Activated CD8-positive, alpha-beta memory T cell treated with anti-CD3 and anti-CD28 coated beads, Interleukin-2, amount 50 U/mL, for 24 hours (primary cell): ENCODE measurements around the gene TPCN1.
"Not testable (repeated sequence)": the region's sequence is repeated elsewhere in the genome, so short reads cannot be mapped to it uniquely, and the experiment has no call there.

Experiments
- DNase-seq: peaks from one replicate; pipeline ENCODE4 v3.0.0-alpha.2; 2020; ENCODE audit errors: extremely low read depth

Gene TPCN1

DNA sequence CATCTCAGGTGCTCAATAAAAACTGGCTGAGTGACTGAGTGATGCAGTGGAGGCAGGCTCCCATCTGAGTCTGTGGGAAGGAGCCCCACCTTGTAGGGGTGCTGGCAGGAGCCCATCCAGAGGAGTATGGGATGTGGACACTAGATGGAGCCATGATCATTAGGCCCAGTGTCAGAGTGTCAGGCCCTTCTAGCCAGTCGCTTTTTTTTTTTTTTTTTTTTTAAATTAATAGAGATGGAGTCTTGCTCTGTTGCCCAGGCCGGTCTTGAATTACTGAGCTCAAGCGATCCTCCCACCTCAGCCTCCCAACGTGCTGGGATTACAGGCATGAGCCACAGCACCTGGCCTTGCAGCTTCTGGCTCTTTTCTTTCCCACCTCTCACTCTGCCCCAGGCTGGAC is 24.3 kb upstream of the TPCN1 start:
- peak; percentile 24 for DNase-seq

DNA sequence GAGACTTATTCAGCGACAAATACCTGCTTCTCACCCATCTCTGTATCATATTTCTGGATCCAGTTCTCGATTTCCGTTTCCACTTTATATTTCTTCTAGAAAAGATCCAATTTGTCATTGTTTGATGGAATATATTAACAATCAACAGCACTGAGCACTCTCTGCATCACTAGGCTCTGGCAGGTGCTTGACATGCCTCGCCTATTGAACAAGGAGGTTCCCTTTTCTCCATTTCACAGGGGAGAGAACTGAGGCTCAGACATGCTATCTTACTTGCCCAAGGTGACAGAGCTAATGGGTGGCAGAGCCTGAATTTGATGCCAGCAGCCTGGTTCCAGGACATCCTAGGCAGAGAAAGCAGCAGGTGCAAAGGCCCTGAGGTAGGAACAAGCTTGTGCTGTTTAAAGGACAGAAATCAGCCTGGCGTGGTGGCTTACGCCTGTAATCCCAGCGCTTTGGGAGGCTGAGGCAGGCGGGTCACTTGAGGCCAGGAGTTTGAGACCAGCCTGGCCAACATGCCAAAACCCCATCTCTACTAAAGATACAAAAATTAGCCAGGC is 23.7 kb upstream of the TPCN1 start:
- DNase-seq = no peak

DNA sequence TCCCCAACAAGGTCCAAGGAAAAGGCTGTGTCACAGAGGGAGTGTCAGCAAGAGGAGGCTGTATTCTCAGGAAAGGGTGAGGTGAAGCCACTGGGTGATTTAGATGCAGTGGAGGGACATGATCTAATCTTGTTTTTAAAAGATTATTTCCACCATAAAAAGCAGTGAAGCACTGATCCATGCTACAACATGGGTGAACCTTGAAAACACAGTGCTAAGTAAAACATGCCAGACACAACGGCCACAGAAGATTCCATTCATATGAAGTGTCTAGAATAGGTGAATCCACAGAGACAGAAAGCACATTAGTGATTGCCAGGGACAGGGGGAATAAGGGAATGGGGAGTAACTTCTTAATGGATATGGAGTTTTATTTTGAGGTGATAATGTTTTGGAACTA is 23.0 kb upstream of the TPCN1 start:
- DNase-seq = no peak

DNA sequence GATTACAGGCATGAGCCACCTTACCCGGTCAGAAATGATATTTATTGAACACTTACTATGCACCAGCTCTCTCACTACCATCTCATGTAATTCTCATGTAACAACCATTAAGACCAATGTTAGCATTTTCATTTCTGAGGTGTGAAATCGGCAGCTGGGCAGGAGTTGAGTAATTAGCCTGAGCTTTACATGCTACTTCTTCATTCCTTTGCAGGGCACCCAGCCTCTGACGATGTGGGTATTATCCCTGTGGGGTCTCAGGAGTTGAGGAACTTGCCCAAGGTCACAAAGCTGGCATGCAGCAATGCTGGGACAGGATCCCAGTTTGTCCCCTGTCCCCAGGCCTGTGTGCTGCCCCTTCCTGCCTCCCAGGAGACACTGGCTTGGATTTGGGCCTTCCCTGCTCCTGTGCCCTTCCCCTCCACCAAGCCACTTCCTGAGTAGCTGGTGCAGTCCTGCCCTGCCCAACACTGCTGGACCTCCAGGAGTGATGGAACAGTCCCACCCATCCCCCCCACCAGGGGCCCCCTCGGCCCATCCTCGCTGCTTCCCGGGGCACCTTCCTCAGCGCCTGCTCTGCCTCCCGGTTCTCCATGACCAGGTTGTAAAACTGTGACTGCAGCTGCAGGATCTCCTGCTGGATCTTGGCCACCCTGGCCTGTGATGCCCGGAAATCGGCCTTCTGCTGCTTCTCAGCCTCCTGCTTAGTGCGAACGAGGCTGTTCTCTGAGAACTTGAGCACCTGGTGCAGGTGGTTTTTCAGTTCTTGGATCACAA is 21.1 kb upstream of the TPCN1 start:
- DNase-seq = no peak

DNA sequence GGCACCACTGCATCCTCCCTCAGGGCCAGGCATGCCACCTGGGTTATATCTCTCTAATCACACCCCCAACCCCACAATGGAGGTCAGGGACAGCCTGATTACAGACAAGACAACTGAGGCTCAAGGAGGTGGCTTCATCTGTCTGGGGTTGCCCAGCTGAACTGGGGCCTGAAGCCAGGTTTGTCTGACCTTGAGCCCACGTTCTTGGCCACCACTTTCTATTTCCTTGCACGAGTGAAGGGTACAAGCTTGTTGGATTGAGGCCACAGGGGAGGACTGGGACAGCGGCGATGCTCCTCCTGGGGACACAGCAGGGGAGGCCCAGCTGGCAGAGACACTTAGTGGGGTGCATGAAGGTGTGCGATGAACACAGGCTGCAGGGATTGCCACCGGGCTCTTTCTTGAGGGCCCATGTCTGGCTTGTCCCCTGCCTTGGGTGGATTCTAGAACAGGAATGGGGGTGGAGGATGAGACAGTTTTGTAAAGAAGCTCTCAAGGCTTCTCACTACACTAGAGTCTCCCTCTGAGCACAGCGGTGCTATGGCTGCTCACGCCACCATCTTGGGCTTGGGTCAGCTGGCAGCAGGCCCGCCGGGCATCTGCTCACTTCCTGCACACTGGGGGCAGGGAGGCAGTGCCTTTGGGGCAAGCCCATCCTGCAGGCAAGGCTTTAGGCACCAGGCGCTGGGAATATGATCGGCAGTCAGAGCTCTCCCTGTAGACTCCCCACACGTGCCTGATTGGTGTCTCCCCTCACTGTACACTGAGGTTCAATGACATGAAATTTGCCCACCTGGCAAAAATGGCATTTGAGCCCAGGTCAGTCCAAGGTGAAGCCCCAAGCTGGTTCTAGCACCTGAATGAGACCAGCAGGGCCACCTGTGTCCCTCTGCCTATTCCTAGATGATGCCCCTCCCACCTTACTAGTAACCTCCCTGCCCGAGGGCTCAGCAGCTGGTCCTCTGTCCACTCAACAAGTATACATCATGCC is 19.8 kb upstream of the TPCN1 start:
- DNase-seq = no peak

DNA sequence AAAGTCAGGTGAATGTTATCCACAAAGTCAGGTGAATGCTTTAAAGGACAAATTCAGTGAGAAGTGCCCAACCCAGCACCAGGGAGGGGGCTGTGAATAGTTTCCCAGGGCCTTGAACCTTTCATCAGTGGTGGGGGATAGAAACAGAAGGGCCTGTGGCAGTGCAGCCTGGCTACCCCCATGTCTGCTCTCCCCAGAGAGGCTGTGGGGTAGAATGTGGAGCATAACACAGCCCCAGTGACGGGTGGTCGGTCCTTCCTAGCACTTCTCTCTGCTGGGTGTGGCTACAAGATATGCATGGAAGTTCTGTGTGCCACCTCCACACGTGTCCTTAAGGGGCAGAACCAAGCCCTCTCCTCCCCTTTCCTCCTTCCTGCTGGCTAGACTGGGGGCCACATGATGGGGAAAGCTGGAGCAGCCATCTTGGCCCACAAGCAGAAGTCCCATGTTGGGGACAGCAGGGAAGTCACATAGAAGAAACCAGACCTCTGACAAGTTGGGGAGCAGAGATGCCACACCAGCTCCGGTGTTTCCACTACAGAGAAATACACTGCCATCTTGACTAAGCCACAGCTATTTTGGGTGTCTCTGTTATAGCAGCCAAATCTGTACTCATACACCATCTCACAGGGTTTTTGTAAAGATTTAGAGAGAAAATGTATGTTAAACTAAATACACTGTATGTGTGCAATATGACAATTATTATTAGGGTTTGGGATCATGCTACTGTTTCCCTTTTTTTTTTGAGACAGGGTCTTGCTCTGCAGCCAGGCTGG is 18.8 kb upstream of the TPCN1 start:
- no peak for DNase-seq

DNA sequence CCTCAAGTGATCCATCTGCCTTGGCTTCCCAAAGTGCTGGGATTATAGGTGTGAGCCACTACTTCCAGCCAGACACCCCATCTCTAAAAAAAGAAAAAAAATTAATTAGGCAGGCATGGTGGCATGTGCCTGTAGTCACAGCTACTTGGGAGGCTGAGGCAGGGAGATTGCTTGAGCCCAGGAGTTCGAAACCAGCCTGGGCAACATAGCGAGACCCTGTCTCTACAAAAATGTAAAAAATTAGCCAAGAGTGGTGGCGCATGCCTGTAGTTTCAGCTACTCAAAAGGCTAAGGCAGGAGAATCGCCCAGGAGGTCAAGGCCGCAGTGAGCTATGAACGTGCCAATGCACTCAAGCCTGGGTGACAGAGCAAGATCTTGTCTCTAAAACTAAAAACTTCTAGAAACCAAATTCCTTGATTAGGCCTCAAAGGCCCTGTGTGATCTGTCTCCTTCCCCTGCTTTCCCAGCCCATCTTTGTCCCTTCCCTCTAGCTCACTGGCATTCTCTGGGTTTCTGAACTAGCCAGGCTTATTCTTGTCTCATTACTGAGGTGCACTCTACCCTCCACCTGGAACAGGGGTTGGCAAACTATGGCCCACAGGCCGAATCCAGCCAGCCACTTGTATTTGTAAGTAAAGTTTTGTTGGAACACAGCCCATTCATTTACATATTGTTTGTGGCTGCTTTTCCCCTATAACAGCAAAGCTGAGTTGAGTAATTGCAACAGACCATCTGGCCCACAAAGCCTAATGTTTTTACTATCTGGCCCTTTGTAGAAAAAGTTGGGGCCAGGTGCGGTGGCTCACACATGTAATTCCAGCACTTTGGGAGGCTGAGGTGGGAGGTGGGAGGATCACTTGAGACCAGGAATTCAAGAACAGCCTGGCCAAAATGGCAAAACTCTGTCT is 17.2 kb upstream of the TPCN1 start:
- no peak for DNase-seq

DNA sequence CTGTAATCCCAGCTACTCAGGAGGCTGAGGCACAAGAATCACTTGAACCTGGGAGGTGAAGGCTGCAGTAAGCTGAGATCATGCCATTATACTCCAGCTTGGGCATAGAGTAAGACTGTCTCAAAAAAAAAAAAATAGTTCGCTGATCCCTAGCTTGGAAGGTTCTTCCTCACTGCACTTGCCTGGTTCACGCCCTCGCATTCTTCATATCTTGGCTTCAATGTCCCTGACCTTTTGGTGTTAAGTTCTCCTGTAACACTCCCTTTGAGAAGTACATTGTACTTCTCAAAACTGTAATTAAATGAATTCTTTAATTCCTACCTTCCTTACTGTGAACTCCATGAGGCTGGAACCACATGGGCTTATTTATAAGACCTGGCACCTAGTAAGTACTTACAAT is 16.5 kb upstream of the TPCN1 start:
- DNase-seq = no peak

DNA sequence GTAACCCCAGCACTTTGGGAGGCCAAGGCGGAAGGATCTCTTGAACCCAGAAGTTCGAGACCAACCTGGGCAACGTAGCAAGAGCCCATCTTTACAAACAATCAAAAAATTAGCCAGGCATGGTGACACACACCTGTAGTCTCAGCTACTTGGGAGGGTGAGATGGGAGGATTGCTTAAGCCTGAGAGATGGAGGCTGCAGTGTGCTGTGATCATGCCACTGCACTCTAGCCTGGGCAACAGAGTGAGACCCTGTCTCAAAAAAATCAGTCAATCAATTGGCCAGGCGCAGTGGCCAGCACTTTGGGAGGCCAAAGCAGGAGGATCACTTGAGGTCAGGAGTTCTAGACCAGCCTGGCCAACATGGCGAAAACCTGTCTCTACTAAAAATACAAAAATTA is 14.5 kb upstream of the TPCN1 start:
- DNase-seq = not testable (repeated sequence)

DNA sequence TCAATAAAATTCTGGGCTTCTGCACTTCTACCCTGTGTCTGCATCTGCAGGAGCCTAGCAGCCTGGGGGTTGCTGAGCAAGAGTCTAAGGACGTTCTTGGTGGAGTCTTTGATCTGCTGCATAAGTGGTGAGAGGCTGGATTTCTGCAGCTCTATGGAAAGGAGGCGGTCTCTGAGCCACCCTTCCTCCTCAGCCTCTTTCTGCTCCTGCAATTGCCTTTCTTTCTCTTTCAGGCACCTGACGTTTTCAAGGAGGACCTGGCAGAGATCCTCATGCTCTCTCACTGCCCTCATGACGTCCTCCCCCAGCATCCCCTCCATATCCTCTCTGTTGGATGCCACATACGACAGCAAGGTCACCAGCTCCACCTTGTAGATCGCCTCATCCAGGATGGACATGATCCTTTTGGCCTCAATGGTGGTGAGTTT is 13.6 kb upstream of the TPCN1 start:
- DNase-seq = no peak

DNA sequence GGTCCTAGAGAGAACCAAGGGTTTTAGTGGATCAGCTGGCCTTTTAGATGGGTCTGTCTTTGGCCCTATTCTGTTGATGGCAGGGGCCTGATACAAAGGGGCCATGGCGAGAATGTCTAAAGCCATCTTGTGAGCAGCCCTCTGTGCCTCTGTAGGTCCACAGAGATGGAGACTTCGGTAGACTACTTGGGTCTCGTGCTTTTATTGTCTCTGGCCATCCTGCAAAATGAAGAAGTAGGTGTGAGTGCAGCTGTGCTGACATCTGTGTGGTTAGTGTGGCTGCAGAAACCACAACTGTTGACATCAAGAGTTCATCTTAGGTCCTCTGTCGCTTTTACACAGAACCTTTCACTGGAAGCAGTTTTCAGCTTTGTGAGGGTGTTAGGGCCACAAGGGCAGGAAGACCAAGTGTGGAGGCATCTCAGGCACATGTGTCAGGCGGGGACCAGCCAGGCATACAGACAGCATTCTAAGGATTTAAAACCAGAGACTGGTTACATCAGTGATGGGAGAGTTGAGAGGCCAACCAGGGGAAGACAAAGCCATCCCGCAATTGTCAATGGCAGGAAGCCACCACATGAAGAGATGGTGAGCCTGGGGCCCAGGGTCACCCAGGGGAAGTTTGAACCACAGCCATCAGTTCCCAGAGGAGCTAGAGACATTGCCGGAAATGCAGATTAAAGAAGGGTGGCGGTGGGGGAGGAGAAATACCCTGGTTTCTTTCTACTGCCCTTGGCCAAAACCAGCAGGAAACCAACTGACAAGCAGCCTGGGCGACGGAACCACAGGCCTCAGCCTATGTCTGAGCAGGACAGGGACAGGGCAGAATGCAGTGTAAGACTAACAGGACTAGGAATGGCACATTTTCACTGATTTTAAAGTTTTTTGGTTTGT is 13.0 kb upstream of the TPCN1 start:
- peak; percentile 25 for DNase-seq

DNA sequence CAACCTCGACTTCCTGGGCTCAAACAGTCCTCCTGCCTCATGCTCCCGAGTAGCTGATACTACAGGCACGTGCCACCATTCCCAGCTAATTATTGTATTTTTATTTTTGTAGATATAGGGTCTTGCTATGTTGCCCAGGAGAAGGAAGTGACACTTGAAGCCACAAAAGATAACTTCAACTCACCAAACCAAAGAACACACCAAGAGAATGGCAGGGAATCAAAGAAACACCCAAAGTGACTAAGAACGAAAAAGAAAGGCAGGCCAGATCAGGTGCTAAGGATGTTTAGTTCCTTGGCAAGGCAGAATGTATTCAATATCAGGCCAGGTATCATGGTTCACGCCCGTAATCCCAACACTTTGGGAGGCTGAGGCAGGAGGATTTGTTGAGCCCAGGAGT is 10.1 kb upstream of the TPCN1 start:
- DNase-seq = no peak

DNA sequence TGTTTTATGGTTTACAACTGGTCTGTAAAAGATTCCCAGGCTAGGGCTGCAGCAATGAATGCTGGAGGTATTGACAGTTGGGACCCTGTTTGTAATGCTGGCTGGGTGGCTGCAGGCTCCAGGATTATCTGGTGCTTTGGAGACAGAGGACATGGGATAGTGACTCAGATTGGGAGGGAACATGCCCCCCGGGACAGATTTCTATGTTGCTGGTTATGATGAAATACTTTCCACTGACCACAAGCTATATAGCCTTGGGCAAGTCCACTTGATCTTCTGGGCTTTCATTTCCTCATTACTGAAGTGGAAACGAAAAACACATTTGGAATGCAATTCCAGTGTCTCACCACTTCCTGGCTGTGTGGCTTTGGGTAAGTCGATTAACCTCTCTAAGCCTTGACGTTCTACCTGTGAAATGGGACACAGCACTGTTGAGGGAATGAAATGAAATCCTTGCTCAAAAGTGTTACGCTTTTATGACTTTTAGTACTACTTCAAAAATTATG is 6.3 kb upstream of the TPCN1 start:
- no peak for DNase-seq

DNA sequence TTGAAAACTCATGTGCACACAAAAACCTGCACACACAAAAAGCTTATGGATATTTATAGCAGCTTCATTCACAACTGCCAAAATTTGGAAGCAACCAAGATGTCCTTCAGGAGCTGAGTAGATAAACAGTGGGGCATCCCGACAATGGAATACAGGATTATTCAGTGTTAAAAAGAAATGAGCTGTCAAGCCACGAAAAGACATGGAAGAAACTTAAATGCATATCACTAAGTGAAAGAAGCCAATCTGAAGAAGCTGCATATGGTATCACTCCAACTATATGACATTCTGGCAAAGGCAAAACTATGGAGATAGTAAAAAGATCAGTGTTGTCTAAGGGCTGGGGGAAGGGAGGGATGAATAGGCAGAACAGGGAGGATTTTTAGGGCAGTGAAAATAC is 5.2 kb upstream of the TPCN1 start:
- DNase-seq = no peak

DNA sequence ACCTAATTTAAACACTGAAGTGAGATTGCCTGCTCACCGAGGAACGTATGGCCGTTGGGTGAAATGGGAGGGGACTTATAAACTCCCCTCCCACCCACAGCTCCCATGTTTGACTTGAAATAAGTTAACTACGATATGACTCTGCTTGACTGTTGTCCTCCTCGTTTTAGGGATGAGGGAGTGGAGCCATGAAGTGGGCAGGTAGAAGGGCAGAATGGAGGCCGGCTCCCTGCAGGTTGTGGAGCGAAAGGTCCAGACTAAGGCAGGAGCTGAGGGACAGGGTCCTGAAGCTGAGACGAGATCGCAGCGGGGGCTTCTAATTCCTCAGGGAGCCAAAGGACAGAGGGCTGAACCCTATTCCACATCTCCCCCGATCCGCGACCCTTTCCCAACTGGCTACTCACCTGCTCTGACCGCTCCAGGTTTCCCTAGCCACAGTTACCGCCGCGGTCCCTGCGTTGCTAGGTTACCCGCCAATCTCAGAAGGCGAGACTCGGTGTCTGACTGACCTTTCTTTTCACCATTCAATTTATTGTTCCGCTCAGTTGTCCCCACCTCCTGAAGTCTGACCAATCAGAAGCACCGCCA is 577 bp upstream of the TPCN1 start:
- DNase-seq = no peak

DNA sequence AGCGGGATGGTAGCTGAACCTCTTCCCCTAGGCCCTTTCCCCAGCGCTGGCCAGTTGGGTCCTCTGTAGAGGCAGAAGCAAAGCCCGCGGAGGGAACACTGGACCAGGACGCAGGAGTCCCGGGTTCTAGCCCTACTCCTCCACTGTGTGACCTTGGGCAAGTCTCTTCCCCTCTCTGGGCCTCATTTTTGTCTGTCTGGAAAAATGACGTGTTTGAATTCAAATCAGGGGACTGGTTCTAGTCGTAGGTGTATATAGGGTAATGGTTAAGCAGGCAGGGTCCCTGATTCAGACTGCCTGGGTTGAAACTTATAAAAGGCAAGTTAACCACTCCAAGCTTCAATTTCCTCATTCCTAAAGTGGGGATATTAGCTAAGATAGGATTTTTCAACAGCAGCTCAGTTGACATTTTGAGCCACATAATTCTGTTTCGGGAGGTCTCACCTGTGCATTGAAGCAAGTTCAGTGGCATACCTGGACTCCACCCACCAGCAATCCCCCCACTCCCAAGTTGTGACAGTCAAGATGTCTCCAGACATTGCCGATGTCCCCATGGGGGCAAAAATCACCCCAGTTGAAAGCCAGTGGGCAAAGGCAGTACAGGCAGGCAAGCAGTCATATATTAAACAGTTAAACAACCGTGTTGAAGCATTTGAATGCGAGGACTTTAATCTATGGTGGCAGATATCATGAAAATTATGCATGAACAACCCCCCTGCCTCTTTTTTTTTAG is 899 bp downstream of the TPCN1 start:
- DNase-seq = no peak

DNA sequence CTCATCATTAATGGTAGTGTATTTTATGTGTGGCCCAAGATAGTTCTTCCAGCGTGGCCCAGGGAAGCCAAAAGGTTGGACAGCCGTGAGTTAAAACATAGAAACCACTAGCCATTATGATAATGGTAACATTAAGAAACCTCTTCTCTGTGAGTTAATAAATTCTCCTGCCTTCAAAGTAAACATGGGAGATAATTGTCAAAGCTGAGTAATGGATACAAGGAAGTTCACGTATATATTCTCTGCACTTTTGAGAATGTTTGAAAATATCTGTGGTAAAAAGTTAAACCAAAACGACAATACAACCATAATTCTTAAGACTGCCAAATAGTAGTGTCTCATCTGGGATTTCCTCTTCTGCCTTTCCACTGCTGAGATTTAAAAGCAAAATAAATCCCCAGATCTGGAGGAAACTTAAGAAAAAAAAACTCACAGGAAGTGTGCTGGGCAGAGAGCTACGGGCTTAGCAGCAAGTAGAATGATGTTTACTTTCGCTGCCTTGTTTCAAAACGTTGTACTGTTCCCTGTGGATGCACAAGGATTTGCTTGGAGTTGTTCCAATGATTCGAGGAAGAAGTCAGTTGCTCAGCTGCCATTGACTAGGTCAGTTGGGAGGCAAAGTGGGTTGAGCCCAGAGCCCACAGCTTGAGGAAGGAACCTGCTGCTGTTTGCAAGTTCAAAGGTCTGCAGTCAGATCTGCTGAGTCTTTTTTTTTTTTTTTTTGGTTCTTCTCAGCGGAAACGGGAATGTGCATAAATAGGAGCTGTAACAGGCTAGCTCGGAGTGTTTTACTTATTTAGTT is 1.7 kb downstream of the TPCN1 start:
- DNase-seq = no peak

DNA sequence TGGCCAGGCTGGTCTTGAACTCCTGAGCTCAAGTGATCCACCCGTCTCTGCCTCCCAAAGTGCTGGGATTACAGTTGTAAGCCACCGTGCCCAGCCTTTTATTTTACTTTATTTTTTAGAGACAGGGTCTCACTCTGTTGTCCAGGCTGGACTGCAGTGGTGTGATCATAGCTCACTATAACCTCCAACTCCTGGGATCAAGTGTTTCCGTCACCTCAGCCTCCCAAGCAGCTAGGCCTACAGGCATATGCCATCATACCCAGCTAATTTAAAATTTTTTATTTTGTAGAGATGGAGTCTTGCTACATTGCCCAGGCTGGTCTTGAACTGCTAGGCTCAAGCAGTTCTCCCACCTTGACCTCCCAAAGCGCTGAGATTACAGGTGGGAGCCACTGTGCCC is 3.7 kb downstream of the TPCN1 start:
- DNase-seq = no peak
